ENCODE measurements around the gene PRKCA. TPM values are rescaled to one million over a fixed set of nuclear protein-coding genes. Genes with fewer than 3 reads are reported as not detected.

Gene PRKCA
- total and polyA plus RNA-seq, 10 of the 15 experiments (the other 5 are each of a cell fraction or from before 2014, with no cell fraction given): 0.11 to 14.6 (median 0.72) TPM

DNA sequence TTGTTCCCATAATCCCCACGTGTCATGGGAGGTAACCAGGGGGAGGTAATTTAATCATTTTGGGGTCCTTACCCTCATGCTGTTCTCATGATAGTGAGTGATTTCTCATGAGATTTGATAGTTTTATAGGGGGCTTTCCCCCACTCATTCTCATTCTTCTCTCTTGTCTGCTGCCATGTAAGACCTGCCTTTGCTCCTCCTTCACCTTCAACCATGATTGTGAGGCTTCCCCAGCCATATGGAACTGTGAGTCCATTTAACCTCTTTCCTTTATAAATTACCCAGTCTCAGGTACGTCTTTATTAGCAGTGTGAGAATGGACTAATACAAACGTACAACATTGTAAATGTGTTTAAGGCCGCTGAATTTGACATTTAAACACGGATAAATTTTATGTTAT is 37.7 kb upstream of the PRKCA start:
- 32% methylated on average over 5 of the region's 5 CpGs for WGBS (ENCODE audit: insufficient coverage, insufficient replicate concordance, low lambda C conversion rate, missing lambda C conversion rate)
- ATAC-seq: no peak
- in situ Hi-C loops (cut with MboI): no loop called here
- ChIA-PET SMC1A (ENCODE audit: uncharacterized antibody, unreplicated experiment) (interaction anchor here (0.8 to 2.1 kb wide), 4 partner anchors 157 to 303 kb away, joined by 3 to 5 read pairs (median 4); no protein-coding TSS in a partner anchor), RAD21 (ENCODE audit: unreplicated experiment) (interaction anchor here (0.8 to 1.2 kb wide), 2 partner anchors 10 to 278 kb away, joined by 3 to 5 read pairs; no protein-coding TSS in a partner anchor), POLR2A (interaction anchor here (1.2 kb wide), 1 partner anchor 36 kb away, joined by 4 read pairs; no protein-coding TSS in a partner anchor), CTCF (no interaction called here)
- Histone ChIP-seq H3K36me3 (ENCODE audit: control insufficient read depth in 2 of 2, insufficient read depth in 2 of 2, low read length in 1 of 2) (no peaks in the 10 kb centered on the region), H3K4me3 (no peak overlapping the region), H3K4me2 (ENCODE audit: control insufficient read depth, insufficient read depth) (no peak overlapping the region), H2AFZ (ENCODE audit: control insufficient read depth, low read depth, low read length) (no peak overlapping the region), H3K4me1 (ENCODE audit: control insufficient read depth, insufficient read depth, low read length) (no peaks in the 10 kb centered on the region), H3K27ac (ENCODE audit: control insufficient read depth, insufficient read depth) (no peak overlapping the region), H3K9ac (ENCODE audit: control insufficient read depth, insufficient read depth, low read length) (no peak overlapping the region), H3K27me3 (replicated peaks in 1 of 2; ENCODE audit: control insufficient read depth in 2 of 2, insufficient read depth in 2 of 2, low read length in 1 of 2) (no peaks in the 10 kb centered on the region; a peak in 1 of 4 replicates), H4K20me1 (ENCODE audit: control insufficient read depth, insufficient read depth) (no peaks in the 10 kb centered on the region), H3K9me3 (replicated peaks; ENCODE audit: control insufficient read depth, insufficient read depth, low read length) (no peaks in the 10 kb centered on the region), H3K79me2 (ENCODE audit: control insufficient read depth, insufficient read depth, low read length) (no peaks in the 10 kb centered on the region)
- no peak for FAIRE-seq
- no TSS peak for BruUV-seq (replicated peaks)
- TF ChIP-seq POLR2A (IDR thresholded peaks at IDR 0.05; ENCODE audit: low read depth, low read length) (no peak), NBN (IDR thresholded peaks at IDR 0.05) (no peak)
- intact Hi-C loops (cut with micrococcal nuclease; ENCODE audit: unreplicated experiment): no loop called here
- no peak for DNase-seq (ENCODE audit: low read depth, low spot score)

DNA sequence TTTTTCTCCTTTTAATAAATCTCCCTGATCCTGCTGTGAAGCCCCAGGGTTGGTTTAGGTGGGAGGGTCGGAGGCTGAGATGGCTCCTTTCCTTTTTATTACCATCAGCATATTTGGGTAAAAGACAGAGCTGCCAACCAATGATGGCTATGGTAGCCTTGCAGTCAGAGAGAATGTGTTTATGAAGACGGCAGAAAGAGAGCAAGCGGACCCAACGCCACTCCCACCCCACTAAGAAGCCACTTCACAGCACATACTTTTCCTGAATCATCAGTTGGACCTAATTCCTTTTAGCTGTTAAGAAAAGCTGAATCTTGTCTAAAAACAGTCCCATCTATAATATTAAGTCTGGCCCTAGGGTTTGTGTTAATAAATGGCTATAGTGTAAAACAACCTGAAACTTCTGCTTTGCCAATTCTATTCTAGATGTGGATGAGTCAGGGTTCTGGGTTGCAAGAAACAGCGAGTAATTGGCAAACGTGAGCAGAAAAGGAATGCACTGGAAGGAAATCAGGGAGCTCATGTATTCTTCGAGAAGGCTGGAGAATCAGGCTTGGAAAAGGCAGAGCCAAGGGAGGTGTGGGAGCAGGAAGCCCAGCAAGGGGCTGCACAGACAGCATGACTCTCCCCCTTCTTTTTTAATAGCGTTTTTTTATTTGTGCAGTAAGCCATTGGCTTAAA is 34.0 kb upstream of the PRKCA start:
- ChIA-PET CTCF (no interaction called here), SMC1A (ENCODE audit: uncharacterized antibody, unreplicated experiment) (no interaction called here), RAD21 (ENCODE audit: unreplicated experiment) (no interaction called here), POLR2A (no interaction called here)
- no peak for FAIRE-seq
- DNase-seq (ENCODE audit: low read depth, low spot score): no peak
- Histone ChIP-seq H3K79me2 (ENCODE audit: control insufficient read depth, insufficient read depth, low read length) (no peaks in the 10 kb centered on the region), H3K4me3 (no peak overlapping the region), H4K20me1 (ENCODE audit: control insufficient read depth, insufficient read depth) (no peaks in the 10 kb centered on the region), H3K27ac (ENCODE audit: control insufficient read depth, insufficient read depth) (no peak overlapping the region), H3K27me3 (replicated peaks in 1 of 2; ENCODE audit: control insufficient read depth in 2 of 2, insufficient read depth in 2 of 2, low read length in 1 of 2) (no peaks in the 10 kb centered on the region; a peak in 1 of 4 replicates), H3K36me3 (ENCODE audit: control insufficient read depth in 2 of 2, insufficient read depth in 2 of 2, low read length in 1 of 2) (no peaks in the 10 kb centered on the region), H3K4me2 (ENCODE audit: control insufficient read depth, insufficient read depth) (no peak overlapping the region), H3K4me1 (ENCODE audit: control insufficient read depth, insufficient read depth, low read length) (no peaks in the 10 kb centered on the region), H3K9ac (ENCODE audit: control insufficient read depth, insufficient read depth, low read length) (no peak overlapping the region), H2AFZ (ENCODE audit: control insufficient read depth, low read depth, low read length) (no peak overlapping the region), H3K9me3 (replicated peaks; ENCODE audit: control insufficient read depth, insufficient read depth, low read length) (no peaks in the 10 kb centered on the region)
- ATAC-seq: no peak
- in situ Hi-C loops (cut with MboI): no loop called here
- BruUV-seq (replicated peaks): no TSS peak
- TF ChIP-seq TAF1 (IDR thresholded peaks at IDR 0.05; ENCODE audit: borderline replicate concordance, low read depth, low read length): no peak
- no peak for TF ChIP-seq STAT1 (conservative IDR thresholded peaks at IDR 0.05)
- TF ChIP-seq DPF2 (IDR thresholded peaks at IDR 0.05): no peak
- TF ChIP-seq EGR1 (IDR thresholded peaks at IDR 0.05; ENCODE audit: borderline replicate concordance in 1 of 2, low read depth in 2 of 2, low read length in 2 of 2): no peak
- TF ChIP-seq MTA3 (IDR thresholded peaks at IDR 0.05; ENCODE audit: borderline replicate concordance, low read length): no peak
- TF ChIP-seq SPI1 (IDR thresholded peaks at IDR 0.05; ENCODE audit: borderline replicate concordance, insufficient read depth, low read depth, low read length): no peak
- no peak for TF ChIP-seq MYC (IDR thresholded peaks at IDR 0.05; ENCODE audit: insufficient read depth, insufficient read length, insufficient replicate concordance, low read length, severe bottlenecking)
- intact Hi-C loops (cut with micrococcal nuclease; ENCODE audit: unreplicated experiment): no loop called here
- WGBS (ENCODE audit: insufficient coverage, insufficient replicate concordance, low lambda C conversion rate, missing lambda C conversion rate): 41% methylated on average over 8 of the region's 8 CpGs

All from GM12878 (cell line).